ENCODE data around the gene FREM2.

Gene FREM2

DNA sequence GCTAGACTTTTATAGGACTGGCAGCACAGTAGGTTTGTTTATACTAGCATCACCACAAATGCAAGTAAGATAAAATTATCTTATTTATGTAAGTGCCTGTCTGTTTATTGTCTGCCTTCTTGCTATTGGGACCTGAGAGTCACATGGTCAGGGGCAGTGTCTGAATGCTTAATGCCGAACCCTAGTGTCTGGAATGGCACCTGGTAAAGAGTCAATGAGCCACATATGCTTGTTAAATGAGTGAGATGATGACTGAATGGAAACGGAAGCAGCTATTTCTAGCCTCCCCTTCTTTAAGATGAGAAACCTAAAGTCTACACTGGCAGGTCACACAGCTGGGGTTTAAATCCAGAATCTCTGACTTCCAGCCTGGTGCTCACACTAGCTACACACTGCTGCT is 211.6 kb downstream of the FREM2 start:
- no peak for DNase-seq (ENCODE audit: low read depth)

DNA sequence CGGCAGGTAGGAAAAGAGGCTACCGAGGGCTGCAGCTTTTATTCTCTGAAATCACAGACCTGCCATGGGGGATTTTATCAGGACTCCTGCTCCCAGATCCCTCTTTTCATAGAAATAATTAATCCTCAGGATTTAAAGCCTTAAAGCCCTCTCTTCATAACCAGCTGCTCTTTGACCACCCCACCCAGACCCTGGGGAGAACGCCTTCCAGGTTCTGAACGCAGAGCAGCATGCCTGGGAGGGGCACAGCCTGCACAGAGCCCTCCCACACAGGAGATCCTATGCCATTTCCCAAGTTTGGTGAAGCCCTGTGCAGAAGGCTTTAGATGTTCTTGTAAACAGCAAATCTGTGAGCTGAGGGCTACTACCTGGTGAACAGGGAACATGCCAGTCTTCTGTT is 212.7 kb downstream of the FREM2 start:
- DNase-seq (ENCODE audit: low read depth): no peak

DNA sequence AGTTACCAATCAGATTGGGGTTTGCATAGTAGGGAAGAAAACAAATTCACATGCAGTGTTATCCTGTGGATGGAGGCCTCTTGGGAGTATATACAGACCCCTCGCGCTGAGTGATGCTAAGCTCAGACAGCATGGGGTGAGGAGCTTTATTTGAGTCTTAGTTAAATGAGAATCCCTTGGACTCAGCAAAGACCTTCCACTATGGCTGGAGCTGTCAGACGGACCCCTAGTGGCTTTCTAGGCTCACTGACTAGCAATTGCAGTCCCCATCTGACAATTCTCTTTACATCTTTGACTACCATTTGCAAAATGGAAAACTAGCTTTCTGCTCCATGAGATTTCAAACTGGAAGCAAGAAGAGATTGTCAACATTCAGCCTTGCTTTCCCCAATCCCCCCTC is 213.3 kb downstream of the FREM2 start:
- no peak for DNase-seq (ENCODE audit: low read depth)

DNA sequence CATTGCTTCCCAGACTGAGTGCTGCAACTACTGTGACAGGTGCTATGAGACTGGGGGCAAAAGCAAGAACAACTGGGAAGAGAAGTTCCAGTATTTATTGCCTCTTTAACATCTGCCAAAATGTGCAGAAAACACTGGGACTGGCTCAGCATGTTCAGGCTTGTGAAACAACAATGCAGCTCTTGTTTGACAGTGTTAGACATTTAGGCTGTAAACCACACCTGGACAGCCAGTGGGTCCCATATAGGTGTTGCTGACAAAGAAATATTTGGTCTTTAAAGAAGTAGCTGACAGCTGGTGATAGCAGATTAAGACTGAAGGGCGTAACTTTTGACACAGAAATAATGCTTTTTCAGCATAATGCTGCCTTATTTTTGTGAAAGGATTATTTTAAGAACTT is 215.7 kb downstream of the FREM2 start:
- no peak for DNase-seq (ENCODE audit: low read depth)

DNA sequence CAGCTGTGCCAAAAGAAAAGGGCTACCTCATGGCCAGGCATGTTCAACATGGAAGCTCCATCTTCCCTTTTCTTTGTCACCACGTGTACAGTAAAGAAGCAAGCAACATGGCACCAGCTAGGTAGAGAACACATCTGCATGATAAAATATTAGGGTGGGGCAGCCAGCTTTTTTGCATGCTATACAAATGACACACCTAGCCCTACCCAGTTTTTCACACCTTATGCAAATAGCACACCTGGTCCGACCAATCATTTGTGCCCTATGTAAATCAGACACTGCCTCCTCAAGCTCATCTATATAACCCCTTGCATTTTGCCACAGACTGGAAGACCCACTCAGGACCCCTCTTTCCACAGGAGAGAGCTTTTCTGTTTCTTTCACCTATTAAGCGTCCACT is 218.2 kb downstream of the FREM2 start:
- no peak for DNase-seq (ENCODE audit: low read depth)

DNA sequence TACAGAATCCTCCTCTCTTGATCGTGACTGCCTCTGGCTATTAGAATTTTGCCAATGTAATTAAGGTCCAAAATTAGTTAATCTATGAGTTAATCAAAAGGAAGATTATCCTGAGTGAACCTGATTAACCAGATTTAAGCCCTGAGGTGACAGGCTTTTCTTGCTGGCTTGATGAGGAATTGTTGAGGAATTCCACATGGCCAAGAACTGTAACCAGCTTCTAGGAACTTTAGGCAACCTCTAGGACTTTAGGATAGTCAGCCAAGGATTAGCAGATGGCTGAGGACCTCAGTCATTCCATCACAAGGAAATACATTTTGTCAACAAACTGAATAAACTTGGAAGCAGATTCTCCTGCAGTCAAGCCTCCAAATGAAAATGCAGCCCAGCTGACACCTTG is 219.0 kb downstream of the FREM2 start:
- no peak for DNase-seq (ENCODE audit: low read depth)

DNA sequence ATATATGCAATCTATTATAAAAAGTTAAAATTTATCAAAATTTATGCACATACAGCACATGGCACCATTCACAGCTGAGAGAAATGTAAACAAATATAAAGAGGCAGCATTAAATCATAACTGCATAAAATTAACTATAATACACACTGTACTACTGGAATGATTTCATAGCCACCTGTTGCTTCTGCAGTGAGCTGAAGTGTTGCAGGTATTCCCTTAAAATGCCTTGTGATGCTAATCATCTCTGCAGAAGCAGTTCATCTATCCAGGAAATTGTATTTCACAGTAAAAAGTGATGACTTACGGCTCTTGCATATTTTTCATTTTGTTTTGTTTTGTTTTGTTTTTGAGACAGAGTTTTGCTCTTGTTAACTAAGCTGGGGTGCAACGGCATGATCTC is 221.7 kb downstream of the FREM2 start:
- DNase-seq (ENCODE audit: low read depth): no peak

DNA sequence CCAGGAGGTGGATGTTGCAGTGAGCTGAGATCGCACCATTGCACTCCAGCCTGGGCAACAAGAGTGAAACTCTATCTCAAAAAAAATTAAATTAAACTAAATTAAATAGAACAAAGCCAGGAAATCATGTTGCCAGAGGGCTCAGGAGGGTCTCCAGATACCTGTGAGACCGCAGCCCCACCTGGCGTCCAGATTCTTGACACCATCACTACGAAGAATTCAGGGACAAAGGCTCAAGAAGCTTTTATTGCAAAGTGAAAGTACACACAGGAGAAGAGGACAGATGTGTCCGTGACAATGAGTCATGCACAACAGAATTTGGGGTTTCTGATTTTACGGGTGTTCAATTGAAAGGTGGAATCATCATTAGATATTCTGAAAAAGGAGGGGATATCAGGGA is 227.2 kb downstream of the FREM2 start:
- no peak for DNase-seq (ENCODE audit: low read depth)

DNA sequence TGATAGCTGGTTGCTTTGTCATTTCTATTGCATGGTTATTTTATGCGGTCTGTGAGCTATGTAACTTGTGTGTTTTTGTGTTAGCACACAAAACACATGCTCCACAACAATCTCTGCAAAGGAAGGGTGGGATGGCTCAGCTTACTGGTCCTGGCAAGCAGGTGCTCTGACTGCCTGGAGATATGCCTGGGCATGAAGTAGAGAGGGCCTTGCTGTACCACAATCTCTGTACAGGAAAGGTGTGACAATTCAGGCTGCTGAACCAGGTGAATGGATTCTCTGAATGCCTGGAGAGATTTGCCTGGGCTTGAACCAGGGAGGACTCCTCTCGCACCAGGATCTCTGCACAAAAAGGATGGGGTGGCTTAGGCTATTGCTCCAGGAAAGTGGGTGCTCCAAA is 234.2 kb downstream of the FREM2 start:
- no peak for DNase-seq (ENCODE audit: low read depth)

DNA sequence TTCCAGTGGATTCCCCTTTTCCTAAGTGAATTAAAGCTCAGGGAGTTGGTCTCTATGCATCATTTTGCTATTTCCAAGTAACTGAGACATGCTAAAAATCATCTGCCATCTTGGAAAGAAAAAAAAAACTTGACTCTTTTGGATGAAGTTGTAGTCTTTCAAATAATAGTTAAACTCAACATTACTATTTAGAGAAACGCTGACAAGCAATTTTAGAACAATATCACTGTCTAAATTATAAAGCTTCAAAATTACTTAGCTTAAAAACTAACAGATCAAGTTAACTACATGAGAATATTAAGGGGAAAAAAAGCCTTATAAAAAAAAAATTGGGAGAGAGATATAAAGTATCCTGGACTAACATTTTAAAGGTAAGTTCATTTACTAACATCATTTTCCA is 235.3 kb downstream of the FREM2 start:
- no peak for DNase-seq (ENCODE audit: low read depth)

DNA sequence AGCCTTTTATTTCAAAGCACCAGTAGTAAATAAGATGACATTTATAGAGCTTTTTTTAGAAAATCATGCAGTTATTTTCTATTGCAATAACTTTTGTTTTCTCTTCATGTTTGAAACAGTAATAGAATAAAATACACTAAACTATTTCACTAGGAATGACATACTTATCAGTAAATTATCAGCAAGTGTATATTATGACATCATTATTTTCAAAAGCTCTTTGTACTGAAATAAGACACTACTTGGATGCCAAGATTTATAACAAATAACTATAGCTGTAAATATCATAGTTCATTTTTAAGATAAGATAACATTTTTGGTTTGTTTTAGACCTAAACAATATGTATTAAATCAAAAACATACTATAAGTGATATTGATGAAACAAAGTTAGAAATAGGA is 246.9 kb downstream of the FREM2 start:
- DNase-seq (ENCODE audit: low read depth): no peak
